Neuronal stem cell (in vitro differentiated cells): ENCODE data around the gene CREB5.

Experiments used
- DNase-seq: peaks from one replicate; pipeline ENCODE4 v3.0.0-alpha.2; 2013; ENCODE audit warnings: low spot score
- H2AFZ ChIP-seq: one replicate; pipeline ENCODE4 v1.6.1; 2013; ENCODE audit warnings: mild to moderate bottlenecking, low read length, inconsistent platforms
- H2AK5ac ChIP-seq: 2 replicates; pipeline ENCODE4 v1.6.1; 2013; ENCODE audit warnings: low read depth, mild to moderate bottlenecking, inconsistent platforms, low read length, moderate library complexity, mixed read lengths
- H2BK120ac ChIP-seq: 2 replicates; pipeline ENCODE4 v1.6.1; 2013; ENCODE audit warnings: low read depth, mild to moderate bottlenecking, inconsistent platforms, low read length, moderate library complexity, mixed read lengths
- H2BK12ac ChIP-seq: one replicate; pipeline ENCODE4 v1.6.1; 2013; ENCODE audit warnings: low read length, inconsistent platforms
- H2BK15ac ChIP-seq: 2 replicates; pipeline ENCODE4 v1.6.1; 2013; ENCODE audit warnings: mild to moderate bottlenecking, low read length, inconsistent platforms, mixed read lengths
- H2BK5ac ChIP-seq: one replicate; pipeline ENCODE4 v1.6.1; 2013; ENCODE audit warnings: inconsistent platforms, mild to moderate bottlenecking, low read length, moderate library complexity
- H3K14ac ChIP-seq: one replicate; pipeline ENCODE4 v1.6.1; 2013; ENCODE audit warnings: low read length, inconsistent platforms
- H3K18ac ChIP-seq: 2 replicates; pipeline ENCODE4 v1.6.1; 2013; ENCODE audit warnings: low read length, inconsistent platforms
- H3K23ac ChIP-seq: 2 replicates; pipeline ENCODE4 v1.6.1; 2013; ENCODE audit warnings: low read depth, mild to moderate bottlenecking, mixed read lengths, low read length, inconsistent platforms; ENCODE audit not compliant: poor library complexity
- H3K27ac ChIP-seq: replicated peaks from 3 replicates; pipeline ENCODE4 v1.5.1; 2013; ENCODE audit warnings: low read length, inconsistent platforms
- H3K27me3 ChIP-seq, 3 experiments: 2 replicates each; pipeline ENCODE4 v1.6.1; 2013; ENCODE audit warnings: low read length in 3 of 3, mild to moderate bottlenecking in 2 of 3, inconsistent platforms in 1 of 3, low read depth in 1 of 3, mixed read lengths in 1 of 3, moderate library complexity in 1 of 3; ENCODE audit not compliant: control insufficient read depth in 3 of 3, insufficient read depth in 3 of 3
- H3K36me3 ChIP-seq, 2 donors: replicated peaks in 1 of 2; 2 replicates each; pipeline ENCODE4 v1.6.1; 2013; ENCODE audit warnings: low read length in 2 of 2; ENCODE audit not compliant: control insufficient read depth in 2 of 2, insufficient read depth in 2 of 2
- H3K4ac ChIP-seq: 2 replicates; pipeline ENCODE4 v1.6.1; 2013; ENCODE audit warnings: inconsistent platforms, mild to moderate bottlenecking, low read length, moderate library complexity
- H3K4me1 ChIP-seq, 2 donors: 1 replicate in 1 of 2; 2 replicates in 1 of 2; pipeline ENCODE4 v1.6.1; 2013; ENCODE audit warnings: low read length in 2 of 2, low read depth in 1 of 2; ENCODE audit not compliant: control insufficient read depth in 2 of 2, insufficient read depth in 1 of 2
- H3K4me2 ChIP-seq: one replicate; pipeline ENCODE4 v1.6.1; 2013; ENCODE audit warnings: mild to moderate bottlenecking, low read length, inconsistent platforms; ENCODE audit not compliant: insufficient read depth, poor library complexity, severe bottlenecking
- H3K4me3 ChIP-seq, 2 donors: 2 replicates each; pipeline ENCODE4 v1.5.1; 2013; ENCODE audit warnings: low read length in 2 of 2, mild to moderate bottlenecking in 2 of 2, inconsistent platforms in 1 of 2, moderate library complexity in 1 of 2
- H3K79me1 ChIP-seq: one replicate; pipeline ENCODE4 v1.6.1; 2013; ENCODE audit warnings: low read depth, mild to moderate bottlenecking, inconsistent platforms, low read length, moderate library complexity
- H3K9ac ChIP-seq: one replicate; pipeline ENCODE4 v1.6.1; 2013; ENCODE audit warnings: mild to moderate bottlenecking, low read depth, low read length, inconsistent platforms; ENCODE audit not compliant: poor library complexity
- H3K9me3 ChIP-seq, 2 donors: replicated peaks in 1 of 2; 2 replicates each; pipeline versions ENCODE3 to v1.6.1; 2013; ENCODE audit warnings: low read length in 2 of 2, mild to moderate bottlenecking in 2 of 2, inconsistent platforms in 1 of 2, low read depth in 1 of 2, mixed read lengths in 1 of 2, moderate library complexity in 1 of 2; ENCODE audit not compliant: control insufficient read depth in 2 of 2, insufficient read depth in 1 of 2
- H4K8ac ChIP-seq: one replicate; pipeline ENCODE4 v1.6.1; 2013; ENCODE audit warnings: low read depth, mild to moderate bottlenecking, inconsistent platforms, low read length, moderate library complexity
- H4K91ac ChIP-seq: one replicate; pipeline ENCODE4 v1.6.1; 2013; ENCODE audit warnings: low read length, low read depth, mild to moderate bottlenecking, inconsistent platforms; ENCODE audit not compliant: poor library complexity
- WGBS, 2 donors: extraction: QIAGEN DNeasy Blood & Tissue Kit; methylation state at CpG; one replicate each; pipeline ENCODE4 v1.1.7; 2013; ENCODE audit warnings: missing lambda C conversion rate in 2 of 2, mixed read lengths in 1 of 2; ENCODE audit not compliant: insufficient read length in 2 of 2, insufficient replicate concordance in 1 of 2; ENCODE audit errors: extremely low coverage in 2 of 2; 5-methylcytosine and 5-hydroxymethylcytosine counted together

Gene CREB5

GRCh38 chr7:28413011-28413410 lies 693 bp downstream of the CREB5 start:
- H3K27me3 ChIP-seq: peaks cover 0 to 9% (median 1%) of the 10 kb centered on the region in 3 experiments
- H2BK120ac ChIP-seq: no peak overlapping the region
- no CpG with 5 or more reads among the region's 1 CpG for WGBS, 2 donors
- H2BK5ac ChIP-seq: no peak overlapping the region
- no peaks in the 10 kb centered on the region for H3K36me3 ChIP-seq
- H3K14ac ChIP-seq: no peak overlapping the region
- DNase-seq: no peak
- no peak overlapping the region for H3K23ac ChIP-seq
- peaks cover 2 to 34% of the 10 kb centered on the region in 2 donors for H3K4me1 ChIP-seq
- no peak overlapping the region for H3K27ac ChIP-seq
- H2AK5ac ChIP-seq: no peak overlapping the region
- H4K8ac ChIP-seq: no peak overlapping the region
- H3K18ac ChIP-seq: no peak overlapping the region
- no peak overlapping the region for H3K9ac ChIP-seq
- no peak overlapping the region for H2BK12ac ChIP-seq
- no peaks in the 10 kb centered on the region for H3K9me3 ChIP-seq
- no peak overlapping the region for H2AFZ ChIP-seq
- H2BK15ac ChIP-seq: no peak overlapping the region
- H3K79me1 ChIP-seq: no peaks in the 10 kb centered on the region
- H3K4me3 ChIP-seq: no peak overlapping the region
- no peak overlapping the region for H3K4ac ChIP-seq
- no peak overlapping the region for H4K91ac ChIP-seq
- no peak overlapping the region for H3K4me2 ChIP-seq

- no peak overlapping the region for H2AK5ac ChIP-seq
- no peak for DNase-seq
- H3K4me2 ChIP-seq: no peak overlapping the region
- H3K9me3 ChIP-seq: no peaks in the 10 kb centered on the region
- H2BK5ac ChIP-seq: no peak overlapping the region
- H3K9ac ChIP-seq: no peak overlapping the region
- no peak overlapping the region for H3K27ac ChIP-seq
- no peaks in the 10 kb centered on the region for H3K36me3 ChIP-seq
- no peak overlapping the region for H4K8ac ChIP-seq
- no CpG with 5 or more reads among the region's 1 CpG for WGBS, 2 donors
- no peak overlapping the region for H4K91ac ChIP-seq
- H3K4me1 ChIP-seq: peaks cover 3 to 30% of the 10 kb centered on the region in 2 donors
- no peak overlapping the region for H2AFZ ChIP-seq
- H3K14ac ChIP-seq: no peak overlapping the region
- no peak overlapping the region for H3K4me3 ChIP-seq
- H3K23ac ChIP-seq: no peak overlapping the region
- H2BK120ac ChIP-seq: no peak overlapping the region
- no peak overlapping the region for H3K18ac ChIP-seq
- no peak overlapping the region for H3K4ac ChIP-seq
- peaks cover 0 to 5% (median 0%) of the 10 kb centered on the region in 3 experiments for H3K27me3 ChIP-seq
- no peaks in the 10 kb centered on the region for H3K79me1 ChIP-seq
- H2BK15ac ChIP-seq: no peak overlapping the region
- no peak overlapping the region for H2BK12ac ChIP-seq
Observed at GRCh38 chr7:28414453-28414852, 2.1 kb downstream of the CREB5 start.

DNA sequence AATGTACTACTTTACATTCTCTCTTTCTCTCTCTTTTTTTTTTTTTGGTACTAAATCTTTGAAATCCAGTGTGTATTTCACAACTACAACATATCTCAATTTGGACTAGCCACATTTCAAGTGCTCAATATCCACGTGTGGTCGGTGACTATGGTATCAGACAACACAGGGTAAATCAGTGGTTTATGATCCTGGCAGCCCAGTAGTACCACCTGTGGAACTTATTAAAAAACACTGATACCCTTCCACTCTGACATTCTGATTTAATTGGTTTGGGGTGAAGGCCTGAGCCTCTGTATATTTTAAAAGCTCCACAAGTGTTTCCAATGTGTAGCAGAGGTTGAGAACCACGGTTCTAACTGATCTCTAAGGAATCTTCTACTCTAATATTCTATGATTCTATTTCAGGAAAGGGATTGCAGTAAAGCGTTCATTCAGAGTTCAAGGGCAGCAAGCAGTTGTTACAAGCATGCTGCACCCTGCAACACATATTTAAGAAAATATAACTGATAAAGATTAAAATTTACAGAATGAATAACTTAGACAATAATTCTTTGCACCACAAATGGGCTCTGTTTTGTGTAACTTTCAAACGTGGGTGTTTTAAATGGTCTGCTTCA lies 5.1 kb downstream of the CREB5 start:
- H2BK15ac ChIP-seq: no peak overlapping the region
- H3K36me3 ChIP-seq: no peaks in the 10 kb centered on the region
- H3K9me3 ChIP-seq: no peaks in the 10 kb centered on the region
- no peak overlapping the region for H2BK5ac ChIP-seq
- H2AK5ac ChIP-seq: no peak overlapping the region
- H4K91ac ChIP-seq: no peak overlapping the region
- no peak for DNase-seq
- H3K27ac ChIP-seq: no peak overlapping the region
- no CpG with 5 or more reads among the region's 5 CpGs for WGBS, 2 donors
- no peak overlapping the region for H3K4me2 ChIP-seq
- H4K8ac ChIP-seq: no peak overlapping the region
- H2BK120ac ChIP-seq: no peak overlapping the region
- no peak overlapping the region for H3K9ac ChIP-seq
- H3K4me1 ChIP-seq: peaks cover 2 to 16% of the 10 kb centered on the region in 2 donors
- H3K79me1 ChIP-seq: no peaks in the 10 kb centered on the region
- no peak overlapping the region for H3K14ac ChIP-seq
- no peak overlapping the region for H2BK12ac ChIP-seq
- H3K27me3 ChIP-seq: no peaks in the 10 kb centered on the region
- H3K4me3 ChIP-seq: no peak overlapping the region
- no peak overlapping the region for H3K18ac ChIP-seq
- H3K4ac ChIP-seq: no peak overlapping the region
- H2AFZ ChIP-seq: no peak overlapping the region
- H3K23ac ChIP-seq: no peak overlapping the region

DNA sequence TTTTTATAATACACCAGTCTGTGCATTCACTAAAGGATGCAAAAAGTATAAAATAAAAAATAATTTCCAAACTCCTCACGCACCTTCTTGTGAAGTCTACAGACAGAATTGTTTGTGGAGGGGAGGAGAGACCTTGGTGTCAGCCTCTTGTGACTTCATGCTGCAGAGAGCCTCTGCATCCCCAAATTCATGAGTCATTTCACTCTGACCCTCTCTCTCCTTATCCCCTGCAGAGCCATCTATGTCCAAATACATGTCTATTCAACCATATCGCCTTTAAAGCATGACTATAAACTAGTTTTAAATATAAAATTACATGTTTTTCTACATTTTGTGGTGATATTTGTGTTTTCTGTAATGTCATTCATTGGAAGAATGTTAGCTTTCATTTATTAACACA lies 6.0 kb downstream of the CREB5 start:
- Histone ChIP-seq H3K27ac (no peak overlapping the region), H3K4me1 (peaks cover 2 to 13% of the 10 kb centered on the region in 2 donors), H3K9ac (no peak overlapping the region), H3K9me3 (no peaks in the 10 kb centered on the region), H3K4ac (no peak overlapping the region), H3K4me2 (no peak overlapping the region), H3K36me3 (no peaks in the 10 kb centered on the region), H2BK15ac (no peak overlapping the region), H4K8ac (no peak overlapping the region), H2AK5ac (no peak overlapping the region), H3K4me3 (no peak overlapping the region), H2BK12ac (no peak overlapping the region), H2AFZ (no peak overlapping the region), H4K91ac (no peak overlapping the region), H3K23ac (no peak overlapping the region), H3K79me1 (no peaks in the 10 kb centered on the region), H3K18ac (no peak overlapping the region), H3K27me3 (no peaks in the 10 kb centered on the region), H2BK120ac (no peak overlapping the region), H3K14ac (no peak overlapping the region), H2BK5ac (no peak overlapping the region)
- DNase-seq: no peak
- no CpG with 5 or more reads among the region's 2 CpGs for WGBS, 2 donors
